Smooth muscle cell of trachea (primary cell): ENCODE measurements around the gene RIMBP3B. TPM values are rescaled to one million over a fixed set of nuclear protein-coding genes. Genes with fewer than 3 reads are reported as not detected.

Experiments used
- total RNA-seq: library from RNA; depleted of rRNA; stranded (reverse); fragments of >200 nt; gene quantifications from 2 replicates; pipeline ENCODE4 v1.2.1, GENCODE V29; 2014

RIMBP3B gene
- total RNA-seq, result 0.17 TPM in 1 of 2 replicates, not detected in the other

GRCh38 chr22:21383701-21384467, at the start of gene RIMBP3B:
RIMBP3B (plus strand) TSS chr22:21383751; CDS start chr22:21383859, 108 bp downstream.

GRCh38 chr22:21417227-21417746, 33.7 kb downstream of the RIMBP3B start, which contains the start of gene HIC2:
HIC2 (plus strand) TSS chr22:21417371; CDS start chr22:21442832, 25,461 bp downstream.

Other genes with a start within 250 kb of the RIMBP3B start
- 3.8 and 4.4 TPM in 2 replicates for gene HIC2, start 33.6 kb downstream of the RIMBP3B start, total RNA-seq
- 1.0 and 1.8 TPM in 2 replicates for gene TMEM191C, start 83.6 kb downstream of the RIMBP3B start, total RNA-seq
- 0.15 and 0.66 TPM in 2 replicates for gene RIMBP3C, start 167.7 kb downstream of the RIMBP3B start, total RNA-seq
- 33.6 and 38.0 TPM in 2 replicates for gene UBE2L3, start 184.0 kb downstream of the RIMBP3B start, total RNA-seq
- 11.8 and 14.2 TPM in 2 replicates for gene YDJC, start 246.3 kb downstream of the RIMBP3B start, total RNA-seq
- gene CCDC116, start 249.0 kb downstream of the RIMBP3B start, total RNA-seq, result 0.15 and 0.17 TPM in 2 replicates